Measurements from ENCODE around the gene KLK12.

DNA sequence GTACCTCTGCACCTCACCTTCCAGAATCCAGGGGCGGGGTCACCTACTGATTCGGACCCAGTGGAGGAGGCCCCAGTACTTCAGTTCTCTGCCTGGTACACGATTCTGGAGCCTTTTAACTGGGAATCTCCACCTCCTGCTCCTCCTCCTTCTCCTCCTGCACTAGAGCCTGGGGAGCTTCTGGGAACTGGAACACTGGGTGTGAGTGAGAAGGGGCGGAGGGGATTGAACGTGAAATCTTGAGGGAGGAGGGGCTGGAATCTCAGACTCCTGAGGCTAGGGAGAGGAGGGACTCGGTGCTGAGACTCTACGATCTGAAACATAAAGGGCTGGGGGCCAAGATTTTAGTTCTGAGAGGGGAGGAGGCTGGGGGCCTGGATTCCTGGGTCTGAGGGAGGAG is 33.3 kb downstream of the KLK12 start, which contains the start of gene KLK8:
- no peak for TF ChIP-seq MYC (IDR thresholded peaks at IDR 0.05; ENCODE audit: low read depth, low read length)
- TF ChIP-seq, protein P1, sequence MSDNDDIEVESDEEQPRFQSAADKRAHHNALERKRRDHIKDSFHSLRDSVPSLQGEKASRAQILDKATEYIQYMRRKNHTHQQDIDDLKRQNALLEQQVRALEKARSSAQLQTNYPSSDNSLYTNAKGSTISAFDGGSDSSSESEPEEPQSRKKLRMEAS (IDR thresholded peaks at IDR 0.05; ENCODE audit: insufficient read depth, insufficient read length), result no peak
- TF ChIP-seq, protein P2, sequence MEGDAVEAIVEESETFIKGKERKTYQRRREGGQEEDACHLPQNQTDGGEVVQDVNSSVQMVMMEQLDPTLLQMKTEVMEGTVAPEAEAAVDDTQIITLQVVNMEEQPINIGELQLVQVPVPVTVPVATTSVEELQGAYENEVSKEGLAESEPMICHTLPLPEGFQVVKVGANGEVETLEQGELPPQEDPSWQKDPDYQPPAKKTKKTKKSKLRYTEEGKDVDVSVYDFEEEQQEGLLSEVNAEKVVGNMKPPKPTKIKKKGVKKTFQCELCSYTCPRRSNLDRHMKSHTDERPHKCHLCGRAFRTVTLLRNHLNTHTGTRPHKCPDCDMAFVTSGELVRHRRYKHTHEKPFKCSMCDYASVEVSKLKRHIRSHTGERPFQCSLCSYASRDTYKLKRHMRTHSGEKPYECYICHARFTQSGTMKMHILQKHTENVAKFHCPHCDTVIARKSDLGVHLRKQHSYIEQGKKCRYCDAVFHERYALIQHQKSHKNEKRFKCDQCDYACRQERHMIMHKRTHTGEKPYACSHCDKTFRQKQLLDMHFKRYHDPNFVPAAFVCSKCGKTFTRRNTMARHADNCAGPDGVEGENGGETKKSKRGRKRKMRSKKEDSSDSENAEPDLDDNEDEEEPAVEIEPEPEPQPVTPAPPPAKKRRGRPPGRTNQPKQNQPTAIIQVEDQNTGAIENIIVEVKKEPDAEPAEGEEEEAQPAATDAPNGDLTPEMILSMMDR (IDR thresholded peaks at IDR 0.05; ENCODE audit: extremely low read depth in 1 of 2, insufficient read depth in 1 of 2, low read depth in 1 of 2, low read length in 2 of 2), result no peak

Measured in endothelial cell of umbilical vein (primary cell).